HUES6 (cell line): ENCODE measurements around the gene DKC1.

Experiments
- H3K27ac ChIP-seq: 2 replicates; pipeline ENCODE4 v1.7.0; 2013; ENCODE audit warnings: low read depth, mild to moderate bottlenecking, low read length, inconsistent platforms
- H3K27me3 ChIP-seq: 2 replicates; pipeline ENCODE4 v1.6.1; 2013; ENCODE audit warnings: low read length; ENCODE audit not compliant: control insufficient read depth, insufficient read depth
- H3K36me3 ChIP-seq: 2 replicates; pipeline ENCODE4 v1.6.1; 2013; ENCODE audit warnings: low read length; ENCODE audit not compliant: control insufficient read depth, insufficient read depth
- H3K4me1 ChIP-seq: 2 replicates; pipeline ENCODE4 v1.6.1; 2013; ENCODE audit warnings: low read length; ENCODE audit not compliant: control insufficient read depth, insufficient read depth
- H3K4me3 ChIP-seq: 2 replicates; pipeline ENCODE4 v1.5.1; 2013; ENCODE audit warnings: low read depth, low read length
- H3K9ac ChIP-seq: one replicate; pipeline ENCODE4 v1.6.1; 2013; ENCODE audit warnings: mild to moderate bottlenecking, low read length
- H3K9me3 ChIP-seq: 2 replicates; pipeline ENCODE4 v1.6.1; 2013; ENCODE audit warnings: low read depth, low read length; ENCODE audit not compliant: control insufficient read depth, insufficient read depth

Gene DKC1

GRCh38 chrX:154738011-154738738 is 24.5 kb upstream of the DKC1 start:
- Histone ChIP-seq H3K4me1 (peaks cover 9% of the 10 kb centered on the region; the same call in 1 of the 2 replicates), H3K9me3 (peaks cover 28% of the 10 kb centered on the region; the same call in 1 of the 2 replicates), H3K27ac (no peak overlapping the region), H3K27me3 (no peaks in the 10 kb centered on the region), H3K4me3 (no peak overlapping the region), H3K36me3 (no peaks in the 10 kb centered on the region), H3K9ac (no peak overlapping the region)

GRCh38 chrX:154739952-154740465 is 22.7 kb upstream of the DKC1 start:
- no peaks in the 10 kb centered on the region for H3K27me3 ChIP-seq
- H3K9me3 ChIP-seq: peaks cover 21% of the 10 kb centered on the region; the same call in 1 of the 2 replicates
- no peak overlapping the region for H3K4me3 ChIP-seq
- H3K9ac ChIP-seq: no peak overlapping the region
- H3K27ac ChIP-seq: no peak overlapping the region
- H3K4me1 ChIP-seq: no peaks in the 10 kb centered on the region
- no peaks in the 10 kb centered on the region for H3K36me3 ChIP-seq

GRCh38 chrX:154742613-154743012 is 20.1 kb upstream of the DKC1 start:
- no peaks in the 10 kb centered on the region for H3K36me3 ChIP-seq
- H3K9me3 ChIP-seq: peaks cover 9% of the 10 kb centered on the region; the same call in 1 of the 2 replicates
- H3K27ac ChIP-seq: no peak overlapping the region
- H3K4me1 ChIP-seq: no peaks in the 10 kb centered on the region
- no peak overlapping the region for H3K9ac ChIP-seq
- H3K27me3 ChIP-seq: no peaks in the 10 kb centered on the region
- no peak overlapping the region for H3K4me3 ChIP-seq

DNA sequence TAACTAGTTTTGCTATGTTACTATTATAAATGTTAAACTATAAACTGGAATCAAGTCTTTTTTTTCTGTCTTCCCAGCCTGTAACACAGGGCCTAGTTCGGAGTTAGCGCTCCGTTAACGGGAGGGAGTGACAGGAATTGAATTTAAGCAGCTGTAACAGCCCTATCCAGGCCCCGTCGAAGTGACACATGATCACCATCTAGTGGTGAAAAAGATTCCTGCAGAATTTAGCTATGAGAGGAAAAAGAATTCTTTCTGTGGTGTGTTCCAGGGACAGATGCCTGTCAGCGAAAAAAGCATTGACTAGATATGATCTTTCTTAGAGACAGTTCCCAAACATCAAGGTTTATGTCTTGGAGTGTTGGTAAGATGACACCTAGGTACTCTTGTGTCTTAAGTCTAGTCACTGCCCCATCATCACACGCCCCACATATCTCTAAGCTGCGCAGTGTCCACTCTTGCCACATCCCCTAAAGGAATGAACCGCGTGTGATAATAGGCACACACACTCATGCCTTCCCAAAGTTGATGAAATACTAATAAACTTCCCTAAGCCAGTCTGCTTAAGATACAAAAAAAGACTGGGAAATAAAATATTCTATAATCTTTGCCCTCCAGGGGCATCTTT is 13.8 kb upstream of the DKC1 start:
- H3K4me1 ChIP-seq: peaks cover 4% of the 10 kb centered on the region; the same call in 1 of the 2 replicates
- H3K36me3 ChIP-seq: no peaks in the 10 kb centered on the region
- H3K4me3 ChIP-seq: no peak overlapping the region
- H3K27me3 ChIP-seq: peaks cover 47% of the 10 kb centered on the region
- peaks cover 13% of the 10 kb centered on the region; the same call in 1 of the 2 replicates for H3K9me3 ChIP-seq
- no peak overlapping the region for H3K9ac ChIP-seq
- H3K27ac ChIP-seq: no peak overlapping the region

DNA sequence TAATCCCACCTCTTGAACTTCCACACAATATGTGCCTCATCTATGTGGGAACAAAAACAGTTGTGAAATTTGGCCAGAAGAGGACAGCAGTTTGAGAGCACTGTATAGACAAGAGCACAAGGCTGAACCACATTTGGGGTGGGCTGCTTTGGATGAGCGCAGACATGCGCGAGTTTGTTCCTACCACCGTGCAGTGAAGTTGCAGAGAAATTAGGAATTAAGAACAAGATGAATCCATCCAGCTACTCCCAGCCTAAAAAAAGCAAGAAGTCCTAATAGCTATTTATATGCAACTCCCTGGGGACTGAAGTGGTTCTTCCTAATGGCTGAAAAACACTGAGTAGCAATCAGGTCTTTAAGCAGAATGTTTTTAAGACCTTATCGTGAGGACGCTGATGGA is 12.8 kb upstream of the DKC1 start:
- Histone ChIP-seq H3K36me3 (no peaks in the 10 kb centered on the region), H3K27ac (no peak overlapping the region), H3K9ac (no peak overlapping the region), H3K4me1 (peaks cover 4% of the 10 kb centered on the region; the same call in 1 of the 2 replicates), H3K4me3 (peak overlapping the region; percentile 67), H3K27me3 (peaks cover 48% of the 10 kb centered on the region), H3K9me3 (peaks cover 13% of the 10 kb centered on the region; the same call in 1 of the 2 replicates)

GRCh38 chrX:154750301-154751202 is 12.1 kb upstream of the DKC1 start, which contains the start of gene GAB3:
Gene GAB3 (minus strand): TSS chrX:154751077. CDS start chrX:154751025, 52 bp downstream.
- Histone ChIP-seq H3K9ac (no peak within 1 kb of the TSS), H3K4me1 (peaks cover 4% of the 10 kb centered on the region; the same call in 1 of the 2 replicates), H3K9me3 (peaks cover 13% of the 10 kb centered on the region; the same call in 1 of the 2 replicates), H3K27me3 (peaks cover 48% of the 10 kb centered on the region), H3K4me3 (peak within 1 kb of the TSS; percentile 67), H3K36me3 (no peaks in the 10 kb centered on the region), H3K27ac (no peak within 1 kb of the TSS)

GRCh38 chrX:154751203-154751668 is 11.4 kb upstream of the DKC1 start:
- Histone ChIP-seq H3K27ac (no peak overlapping the region), H3K9me3 (peaks cover 13% of the 10 kb centered on the region; the same call in 1 of the 2 replicates), H3K9ac (no peak overlapping the region), H3K36me3 (no peaks in the 10 kb centered on the region), H3K4me3 (peak overlapping the region; percentile 22; the same call in 1 of the 2 replicates), H3K27me3 (peaks cover 48% of the 10 kb centered on the region), H3K4me1 (peaks cover 4% of the 10 kb centered on the region; the same call in 1 of the 2 replicates)

- Histone ChIP-seq H3K4me1 (peaks cover 4% of the 10 kb centered on the region; the same call in 1 of the 2 replicates), H3K27me3 (peaks cover 48% of the 10 kb centered on the region), H3K27ac (no peak overlapping the region), H3K4me3 (0 out of 2 replicates have a peak overlapping the region, but pooled peaks have one; percentile 22), H3K9me3 (peaks cover 13% of the 10 kb centered on the region; the same call in 1 of the 2 replicates), H3K9ac (no peak overlapping the region), H3K36me3 (no peaks in the 10 kb centered on the region)
Observed at GRCh38 chrX:154751669-154752271, 10.9 kb upstream of the DKC1 start.

GRCh38 chrX:154758696-154759095 is 4.0 kb upstream of the DKC1 start:
- H3K27ac ChIP-seq: no peak overlapping the region
- H3K4me1 ChIP-seq: peaks cover 6% of the 10 kb centered on the region; the same call in 1 of the 2 replicates
- peaks cover 14% of the 10 kb centered on the region; the same call in 1 of the 2 replicates for H3K9me3 ChIP-seq
- peaks cover 2% of the 10 kb centered on the region; the same call in 1 of the 2 replicates for H3K27me3 ChIP-seq
- no peak overlapping the region for H3K4me3 ChIP-seq
- no peak overlapping the region for H3K9ac ChIP-seq
- H3K36me3 ChIP-seq: no peaks in the 10 kb centered on the region
